Stomach smooth muscle (tissue), 2 donors: Measurements from ENCODE around the gene ZNF70.

ENCODE experiments used
- H3K27ac ChIP-seq: one replicate; pipeline ENCODE4 v1.7.0; 2013; ENCODE audit warnings: mild to moderate bottlenecking, low read length, inconsistent platforms
- H3K27me3 ChIP-seq, 2 donors: one replicate each; pipeline ENCODE4 v1.7.0; 2013; ENCODE audit warnings: low read length in 2 of 2; ENCODE audit not compliant: insufficient read depth in 2 of 2, control insufficient read depth in 1 of 2
- H3K36me3 ChIP-seq, 2 donors: one replicate each; pipeline ENCODE4 v1.7.0; 2013; ENCODE audit warnings: low read length in 2 of 2; ENCODE audit not compliant: control insufficient read depth in 2 of 2, insufficient read depth in 2 of 2
- H3K4me1 ChIP-seq: one replicate; pipeline ENCODE4 v1.7.0; 2013; ENCODE audit warnings: low read length; ENCODE audit not compliant: control insufficient read depth, insufficient read depth
- H3K4me3 ChIP-seq, 2 donors: one replicate each; pipeline ENCODE4 v1.7.0; 2013; ENCODE audit warnings: low read length in 2 of 2
- H3K9ac ChIP-seq, 2 donors: one replicate each; pipeline ENCODE4 v1.7.0; 2013; ENCODE audit warnings: low read length in 2 of 2, mild to moderate bottlenecking in 1 of 2
- H3K9me3 ChIP-seq, 2 donors: one replicate each; pipeline ENCODE4 v1.7.0; 2013; ENCODE audit warnings: low read length in 2 of 2; ENCODE audit not compliant: control insufficient read depth in 2 of 2
- donor health status: healthy.
- donor health status: Pancreatic carcinoma.

ZNF70 gene

DNA sequence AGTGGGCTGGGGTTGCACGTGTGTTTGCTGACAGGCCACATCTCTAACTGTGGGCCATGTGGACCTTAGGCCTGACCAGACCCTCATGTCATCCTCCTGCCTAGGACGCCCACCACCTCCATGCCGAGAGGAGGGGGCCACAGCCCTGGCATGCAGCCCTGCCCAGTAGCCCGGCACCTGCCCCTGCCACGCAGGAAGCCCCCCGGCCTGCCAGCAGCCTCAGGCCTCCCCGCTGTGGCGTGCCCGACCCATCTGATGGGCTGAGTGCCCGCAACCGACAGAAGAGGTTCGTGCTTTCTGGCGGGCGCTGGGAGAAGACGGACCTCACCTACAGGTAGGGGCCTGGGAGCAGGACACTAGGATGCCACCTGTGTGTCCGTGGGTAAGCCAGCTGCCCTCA is 28.2 kb upstream of the ZNF70 start:
- H3K27me3 ChIP-seq = no peaks in the 10 kb centered on the region
- H3K9me3 ChIP-seq = no peaks in the 10 kb centered on the region
- H3K4me1 ChIP-seq = peaks cover 28% of the 10 kb centered on the region
- H3K9ac ChIP-seq = no peak overlapping the region
- H3K4me3 ChIP-seq = no peak overlapping the region
- peaks cover 0 to 3% of the 10 kb centered on the region in 2 donors for H3K36me3 ChIP-seq
- H3K27ac ChIP-seq = no peak overlapping the region

DNA sequence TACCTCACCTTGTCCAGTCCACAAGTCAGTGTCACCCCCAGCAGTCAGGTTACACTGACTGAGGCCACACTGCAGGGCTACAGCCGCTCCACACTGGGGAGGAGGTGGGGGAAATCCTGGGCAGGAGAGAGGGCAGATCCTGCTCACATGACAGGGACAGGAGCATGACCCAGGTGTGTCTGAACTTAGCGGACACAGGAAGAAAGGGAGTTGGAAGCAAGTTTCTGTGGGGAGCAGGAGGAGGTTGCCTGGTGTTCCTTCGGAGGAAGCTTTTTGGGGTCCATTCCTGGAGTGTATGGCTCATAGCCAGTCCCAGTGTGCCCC is 27.6 kb upstream of the ZNF70 start:
- H3K9ac ChIP-seq = no peak overlapping the region
- peak overlapping the region; percentile 37 for H3K27ac ChIP-seq
- peaks cover 33% of the 10 kb centered on the region for H3K4me1 ChIP-seq

DNA sequence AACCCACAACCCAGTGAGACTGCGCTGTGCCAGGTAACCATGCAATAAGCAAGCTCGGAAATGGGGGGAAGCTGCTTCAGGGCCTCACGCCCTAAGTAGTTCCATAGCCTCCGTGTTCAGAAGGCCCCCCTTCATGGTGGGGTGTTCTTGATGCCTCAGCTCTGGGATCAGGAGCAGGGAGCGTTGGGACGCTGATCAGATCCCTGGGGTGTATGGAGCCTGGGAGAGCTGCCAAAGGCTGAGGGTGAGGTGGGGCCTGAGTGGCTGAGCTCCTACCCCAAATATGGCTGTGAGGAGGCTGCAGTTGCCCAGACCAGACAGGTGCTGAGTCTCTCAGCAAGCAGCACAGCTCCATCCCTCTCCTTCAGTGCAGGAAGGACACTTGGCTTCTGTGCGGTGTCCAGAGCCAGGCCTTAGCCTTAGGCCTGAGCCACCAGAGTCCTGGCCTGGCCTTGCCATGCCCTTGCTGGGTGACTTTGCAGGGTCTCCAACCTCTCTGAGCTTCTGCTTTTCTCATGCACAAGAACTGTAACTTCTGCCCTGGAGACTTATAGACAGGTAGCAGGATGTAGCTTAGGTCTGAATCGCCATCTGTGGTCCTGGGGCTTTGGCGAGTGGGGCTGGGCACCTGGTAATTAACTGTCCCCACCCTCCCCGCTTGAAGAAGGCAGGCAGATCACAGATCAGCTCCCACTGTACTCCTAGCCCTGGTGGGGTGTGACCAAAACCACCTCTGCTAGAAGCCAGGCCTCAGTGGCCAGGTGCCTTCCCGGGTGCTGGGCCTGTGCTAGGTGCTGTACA is 27.1 kb upstream of the ZNF70 start:
- Histone ChIP-seq H3K4me3 (no peak overlapping the region), H3K9me3 (no peaks in the 10 kb centered on the region), H3K27ac (peak overlapping the region; percentile 37), H3K27me3 (no peaks in the 10 kb centered on the region), H3K9ac (peak overlapping the region in 1 of 2 donors; percentile 29), H3K36me3 (peaks cover 0 to 3% of the 10 kb centered on the region in 2 donors), H3K4me1 (peaks cover 39% of the 10 kb centered on the region)

More for the DNA sequence above, 27.6 kb upstream of the ZNF70 start:
- Histone ChIP-seq H3K27me3 (no peaks in the 10 kb centered on the region), H3K9me3 (no peaks in the 10 kb centered on the region), H3K4me3 (no peak overlapping the region), H3K36me3 (peaks cover 0 to 3% of the 10 kb centered on the region in 2 donors)

DNA sequence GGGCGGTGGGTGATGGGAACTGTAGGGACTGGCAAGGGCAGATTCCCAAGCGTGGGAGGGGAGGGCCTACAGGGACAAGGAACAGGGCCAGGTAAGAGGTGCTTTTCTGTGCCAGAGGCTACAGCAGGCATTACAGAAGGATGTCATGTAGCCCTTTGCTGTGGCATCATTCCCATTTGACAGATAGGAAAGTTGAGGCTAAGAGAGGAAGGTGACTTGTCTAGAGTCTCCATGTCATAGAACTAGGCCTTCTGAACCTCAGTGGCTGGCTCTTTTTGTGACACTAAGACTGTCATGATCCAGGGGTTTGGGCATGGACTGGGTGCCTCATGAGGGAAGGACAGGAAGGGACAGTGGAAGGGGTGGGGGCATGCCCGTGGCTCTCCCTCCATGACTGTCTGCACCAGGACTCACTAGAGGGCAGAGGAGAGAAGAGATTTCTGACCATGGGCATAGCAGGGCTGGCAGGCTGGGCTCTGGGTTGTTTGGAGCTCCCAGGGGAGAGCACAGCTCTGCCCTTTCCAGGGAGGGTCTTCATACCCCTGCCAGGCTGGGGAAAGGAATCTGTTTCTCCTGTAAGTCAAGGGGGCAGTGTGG is 25.0 kb upstream of the ZNF70 start:
- no peaks in the 10 kb centered on the region for H3K36me3 ChIP-seq
- no peak overlapping the region for H3K27ac ChIP-seq
- H3K4me1 ChIP-seq = peaks cover 49% of the 10 kb centered on the region
- no peak overlapping the region for H3K4me3 ChIP-seq
- H3K9me3 ChIP-seq = no peaks in the 10 kb centered on the region
- no peaks in the 10 kb centered on the region for H3K27me3 ChIP-seq
- no peak overlapping the region for H3K9ac ChIP-seq

DNA sequence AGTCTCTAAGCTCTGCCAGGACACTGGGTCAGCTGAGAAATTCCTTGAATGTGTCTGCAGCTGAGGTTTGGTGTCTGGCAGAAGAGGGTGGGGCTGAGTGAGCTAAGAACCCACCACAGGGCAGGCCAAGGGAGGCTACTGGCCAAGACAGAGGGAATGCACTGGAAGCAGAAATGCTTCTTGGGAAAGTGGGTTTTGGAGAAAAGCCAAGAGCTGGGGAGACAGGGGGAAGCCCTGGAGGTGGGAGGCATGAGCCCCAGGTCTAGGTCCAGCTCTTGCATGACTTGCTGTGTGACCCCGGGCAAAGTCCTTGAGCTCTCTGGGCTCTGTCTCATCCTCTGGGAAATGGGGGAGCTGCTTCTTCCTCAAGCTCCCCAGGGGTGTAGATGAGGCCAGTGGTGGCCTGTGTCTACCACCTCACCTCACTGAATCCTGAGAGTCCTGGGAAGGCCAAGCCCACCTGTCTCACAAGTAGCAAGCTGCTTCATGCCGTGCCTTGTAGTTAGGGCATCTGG is 24.1 kb upstream of the ZNF70 start:
- no peaks in the 10 kb centered on the region for H3K27me3 ChIP-seq
- H3K9me3 ChIP-seq = no peaks in the 10 kb centered on the region
- H3K36me3 ChIP-seq = no peaks in the 10 kb centered on the region
- H3K9ac ChIP-seq = peak overlapping the region in 1 of 2 donors; percentile 29
- no peak overlapping the region for H3K4me3 ChIP-seq
- H3K4me1 ChIP-seq = peaks cover 49% of the 10 kb centered on the region
- H3K27ac ChIP-seq = no peak overlapping the region

DNA sequence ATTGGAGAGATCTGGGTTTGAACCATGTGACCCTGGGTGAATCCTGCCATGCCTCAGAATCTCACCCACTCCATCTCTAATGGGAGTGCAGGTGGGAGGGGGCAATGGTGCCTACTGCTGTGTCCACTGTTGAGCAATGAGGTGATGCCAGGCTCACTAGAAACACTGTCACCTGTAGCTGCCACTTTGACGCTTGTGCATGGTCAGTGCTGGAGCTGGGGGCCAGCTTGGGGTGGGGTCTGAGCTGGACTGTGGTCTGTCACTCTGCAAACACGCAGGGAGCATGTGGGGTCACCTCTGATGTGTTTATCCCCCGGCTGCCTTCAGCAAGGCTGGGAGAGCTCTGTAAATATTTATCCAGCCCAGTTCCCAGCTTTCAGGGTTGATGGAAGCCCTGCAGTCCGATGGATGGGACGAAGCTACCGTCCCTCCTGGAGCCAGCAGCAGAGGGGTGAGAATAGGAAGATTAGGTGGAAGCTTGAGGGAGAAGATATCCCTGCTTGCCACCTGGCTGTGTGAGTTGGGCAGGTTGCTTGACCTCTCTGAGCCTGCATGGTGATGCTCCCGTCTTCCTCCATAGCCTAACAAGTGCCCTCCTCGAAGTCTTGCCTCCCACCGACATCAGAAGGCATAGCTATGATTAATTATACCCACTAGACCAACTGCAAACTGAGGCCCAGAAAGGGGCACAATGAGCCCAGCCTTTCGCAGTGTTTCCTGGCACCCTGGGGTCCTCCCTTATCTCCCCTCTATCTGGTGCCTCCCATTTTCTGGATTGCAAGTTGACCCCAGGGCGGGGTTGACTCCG is 23.4 kb upstream of the ZNF70 start:
- Histone ChIP-seq H3K9me3 (no peaks in the 10 kb centered on the region), H3K4me1 (peaks cover 51% of the 10 kb centered on the region), H3K36me3 (no peaks in the 10 kb centered on the region), H3K27ac (no peak overlapping the region), H3K4me3 (peak overlapping the region in 1 of 2 donors; percentile 29), H3K27me3 (no peaks in the 10 kb centered on the region), H3K9ac (peak overlapping the region in 1 of 2 donors; percentile 36)

DNA sequence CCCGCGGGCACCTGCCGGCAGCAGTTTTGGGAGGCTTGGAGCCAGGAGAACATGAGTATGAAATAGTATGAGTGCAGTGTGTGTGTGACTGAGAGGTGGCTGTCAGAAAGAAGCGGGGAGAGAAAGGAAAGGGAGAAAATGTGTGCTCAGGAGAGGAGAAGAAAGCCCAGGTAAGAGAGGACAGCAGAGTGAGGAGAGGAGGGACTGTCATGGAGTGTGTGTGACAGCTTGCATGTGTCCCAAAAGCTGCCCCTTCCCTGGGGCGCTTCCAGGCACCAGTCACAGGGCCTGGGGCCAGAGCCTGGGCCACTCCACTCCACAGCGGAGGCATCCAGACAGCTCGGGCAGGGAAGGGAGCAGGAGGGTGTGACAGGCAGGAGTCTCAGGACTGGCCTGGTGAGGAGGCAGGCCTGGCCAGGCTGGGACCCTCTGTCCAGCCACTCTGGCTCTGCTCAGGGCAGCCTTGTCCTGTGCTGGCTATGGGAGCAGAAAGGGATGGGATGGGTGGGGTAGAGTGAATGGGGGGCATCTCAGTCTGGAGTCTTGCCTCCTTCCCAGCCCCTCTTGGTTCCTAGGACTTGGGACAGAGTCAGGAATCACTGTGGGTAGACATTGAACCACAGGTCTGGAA is 22.7 kb upstream of the ZNF70 start:
- Histone ChIP-seq H3K27me3 (no peaks in the 10 kb centered on the region), H3K27ac (no peak overlapping the region), H3K9me3 (no peaks in the 10 kb centered on the region), H3K4me3 (peak overlapping the region; percentile 77 to 81), H3K36me3 (no peaks in the 10 kb centered on the region), H3K4me1 (peaks cover 56% of the 10 kb centered on the region), H3K9ac (peak overlapping the region; percentile 26 to 55)

DNA sequence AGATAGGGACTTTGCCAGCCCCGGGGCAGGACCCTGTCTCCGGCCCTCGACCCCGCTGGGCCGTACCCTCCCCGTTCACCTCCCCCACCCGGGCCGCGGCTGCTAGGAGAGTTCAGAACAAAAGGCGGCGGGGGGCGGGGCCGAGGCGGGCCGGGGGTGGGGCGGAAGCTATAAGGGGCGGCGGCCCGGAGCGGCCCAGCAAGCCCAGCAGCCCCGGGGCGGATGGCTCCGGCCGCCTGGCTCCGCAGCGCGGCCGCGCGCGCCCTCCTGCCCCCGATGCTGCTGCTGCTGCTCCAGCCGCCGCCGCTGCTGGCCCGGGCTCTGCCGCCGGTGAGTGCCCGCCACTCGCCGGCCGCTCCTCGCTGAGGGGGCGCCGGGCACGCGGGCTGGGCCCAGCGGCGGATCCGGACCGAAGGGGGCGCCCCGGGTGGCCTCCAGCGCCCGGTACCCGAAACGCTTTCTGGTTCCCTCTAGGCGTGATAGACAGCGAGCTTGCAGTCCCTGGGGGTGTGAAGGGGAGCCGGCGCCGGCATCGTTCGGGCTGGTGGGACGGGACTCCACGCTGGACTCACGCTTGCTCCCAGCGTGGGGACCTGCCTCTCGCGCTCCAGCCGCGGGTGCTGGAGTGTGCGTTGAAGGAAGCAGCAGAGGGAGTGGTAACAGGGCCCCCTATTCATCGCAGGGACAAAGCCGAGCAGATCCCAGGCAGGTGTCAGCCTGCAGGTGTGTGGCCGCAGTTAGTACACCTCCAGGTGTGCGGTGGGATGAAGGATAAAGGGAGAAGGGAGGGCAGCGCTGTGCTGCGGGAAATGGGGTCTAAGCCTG is 21.9 kb upstream of the ZNF70 start, which contains the start of gene MMP11:
Gene MMP11, plus strand, starts transcription at position 201 of the 825 bp plus-strand sequence. Its CDS starts 22 bp downstream, at position 223.
- Histone ChIP-seq H3K9ac (peak within 1 kb of the TSS; percentile 64 to 66), H3K4me1 (peaks cover 56% of the 10 kb centered on the region), H3K36me3 (no peaks in the 10 kb centered on the region), H3K27ac (no peak within 1 kb of the TSS), H3K27me3 (no peaks in the 10 kb centered on the region), H3K9me3 (no peaks in the 10 kb centered on the region), H3K4me3 (peak within 1 kb of the TSS; percentile 77 to 81)

DNA sequence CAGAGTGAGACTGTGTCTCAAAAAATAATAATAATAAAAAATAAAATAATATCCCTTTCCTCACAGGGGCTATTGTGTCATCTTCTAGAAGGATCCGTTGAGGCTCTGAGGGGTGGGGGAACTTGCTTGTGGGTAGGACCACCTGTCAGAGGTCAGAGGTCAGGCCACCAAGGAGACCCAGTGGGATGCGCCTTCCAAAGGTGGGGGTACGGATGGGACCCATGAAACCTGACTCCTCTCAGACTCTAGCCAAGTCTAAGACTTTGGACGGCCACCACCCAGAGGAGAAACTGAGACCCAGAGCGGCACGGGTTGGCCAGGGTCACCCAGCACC is 21.4 kb upstream of the ZNF70 start:
- Histone ChIP-seq H3K36me3 (no peaks in the 10 kb centered on the region), H3K9me3 (no peaks in the 10 kb centered on the region), H3K4me3 (peak overlapping the region; percentile 65 to 67), H3K27ac (no peak overlapping the region), H3K9ac (peak overlapping the region; percentile 64 to 66), H3K4me1 (peaks cover 57% of the 10 kb centered on the region), H3K27me3 (no peaks in the 10 kb centered on the region)
